Stimulated activated CD8-positive, alpha-beta memory T cell treated with anti-CD3 and anti-CD28 coated beads, Interleukin-15, amount 100 ng/mL, for 24 hours (primary cell): ENCODE data around the gene SAYSD1.

Experiments
- DNase-seq: peaks from one replicate; pipeline ENCODE4 v3.0.0-alpha.2; 2020; ENCODE audit warnings: low read depth

Gene SAYSD1

GRCh38 chr6:39058471-39059147 lies 56.4 kb downstream of the SAYSD1 start:
- no peak for DNase-seq

GRCh38 chr6:39057251-39058155 lies 57.5 kb downstream of the SAYSD1 start:
- no peak for DNase-seq

- DNase-seq = no peak
These were observed 58.3 kb downstream of the SAYSD1 start for GRCh38 chr6:39056681-39057080.

- no peak for DNase-seq
These were observed 58.8 kb downstream of the SAYSD1 start for GRCh38 chr6:39056191-39056590.

GRCh38 chr6:39055661-39056060 lies 59.3 kb downstream of the SAYSD1 start:
- DNase-seq = no peak

GRCh38 chr6:39054577-39055142 lies 60.3 kb downstream of the SAYSD1 start:
- no peak for DNase-seq
